Hematopoietic multipotent progenitor cell (in vitro differentiated cells): ENCODE results near the gene MARCKSL1. TPM values are rescaled to one million over a fixed set of nuclear protein-coding genes. Genes with fewer than 3 reads are reported as not detected.
"Not testable (repeated sequence)": the region's sequence is repeated elsewhere in the genome, so short reads cannot be mapped to it uniquely, and the experiment has no call there.

ENCODE experiments used
- DNase-seq, 3 donors: peaks; one replicate each; pipeline ENCODE4 v3.0.0-alpha.2; 2011 to 2015; ENCODE audit warnings: low read depth in 2 of 3, low spot score in 2 of 3
- small RNA-seq: library from RNA; depleted of rRNA; stranded (forward); fragments of <200 nt; gene quantifications from one replicate; pipeline ENCODE3, GENCODE V24; 2012
- total RNA-seq: library from RNA; depleted of rRNA; stranded (reverse); fragments of >200 nt; gene quantifications from one replicate; pipeline ENCODE4 v1.2.3, GENCODE V29; 2012

MARCKSL1 gene
- total RNA-seq, 1 donor = 34.5 TPM

- peak; percentile 86 to 99 (median 98) for DNase-seq
Observed at GRCh38 chr1:32291708-32292538, 44.1 kb downstream of the MARCKSL1 start, which contains the start of gene HDAC1. TSS of gene HDAC1 (plus strand) at chr1:32292083. CDS start at chr1:32292170, 87 bp downstream.

DNA sequence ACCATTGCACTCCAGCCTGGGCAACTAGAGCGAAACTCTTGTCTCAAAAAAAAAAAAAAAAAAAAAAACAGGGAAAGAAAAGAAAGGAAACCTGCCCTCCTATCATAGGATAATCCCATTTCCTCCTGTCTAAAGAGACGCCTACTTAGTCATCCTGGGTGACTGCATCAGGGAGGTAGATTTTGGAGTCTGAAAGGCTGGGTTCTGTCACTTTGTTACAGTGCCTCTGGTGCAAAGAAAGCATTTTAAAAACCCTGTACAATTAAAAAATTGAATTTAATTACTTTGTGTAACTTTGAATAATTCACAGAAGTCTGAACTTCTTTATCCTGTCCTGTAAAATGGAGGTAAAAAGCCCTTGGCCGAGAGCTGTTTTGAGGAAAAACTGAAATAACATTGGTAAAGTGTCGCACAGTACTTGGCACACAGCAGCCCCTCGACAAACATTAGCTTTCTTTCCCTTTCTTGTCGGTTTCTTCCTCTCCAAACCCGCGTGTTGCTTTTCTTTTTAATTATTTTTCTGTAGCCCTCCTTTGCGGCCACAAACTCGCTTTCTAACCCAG, 44.8 kb downstream of the MARCKSL1 start:
- DNase-seq = no peak

GRCh38 chr1:32289256-32289655, 46.8 kb downstream of the MARCKSL1 start:
- no peak for DNase-seq

DNA sequence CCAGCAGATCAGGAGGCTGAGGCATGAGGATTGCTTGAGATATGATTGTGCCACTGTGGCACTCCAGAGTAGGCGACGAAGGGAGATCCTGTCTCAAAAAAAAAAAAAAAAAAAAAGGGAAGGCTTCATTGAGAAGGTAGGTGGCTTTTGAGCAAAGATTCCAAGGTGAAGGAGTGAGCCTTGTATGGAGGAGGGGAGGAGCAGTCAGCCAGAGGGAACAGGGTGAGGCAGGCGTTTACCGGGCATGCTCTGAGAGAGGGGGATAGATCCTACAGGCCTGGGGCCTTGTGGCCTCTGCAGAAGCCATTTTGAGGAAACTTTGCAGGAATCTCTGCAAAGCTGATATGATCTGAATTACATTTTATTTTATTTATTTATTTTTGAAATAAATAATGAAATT, 49.3 kb downstream of the MARCKSL1 start:
- DNase-seq = no peak

- no peak for DNase-seq
Observed at GRCh38 chr1:32285658-32286057, 50.4 kb downstream of the MARCKSL1 start.

GRCh38 chr1:32284777-32285176, 51.3 kb downstream of the MARCKSL1 start:
- not testable (repeated sequence) for DNase-seq

Small RNAs within 50 kb of the gene (small RNA-seq; reads per million reads assigned to genes)
- not detected for gene RF00019

Other genes starting within 250 kb of the MARCKSL1 start
- 17.2 TPM for gene KPNA6, start 228.2 kb downstream of the MARCKSL1 start, total RNA-seq
- gene TXLNA, start 156.6 kb downstream of the MARCKSL1 start, total RNA-seq = 48.5 TPM
- gene CCDC28B, start 135.6 kb downstream of the MARCKSL1 start, total RNA-seq = 18.0 TPM
- gene IQCC, start 130.6 kb downstream of the MARCKSL1 start, total RNA-seq = 1.3 TPM
- under 0.01 TPM for gene DCDC2B, start 127.1 kb downstream of the MARCKSL1 start, total RNA-seq
- 28.8 TPM for gene TMEM234, start 113.9 kb downstream of the MARCKSL1 start, total RNA-seq
- 292 TPM for gene EIF3I, start 113.8 kb downstream of the MARCKSL1 start, total RNA-seq
- under 0.01 TPM for gene FAM167B, start 89.0 kb downstream of the MARCKSL1 start, total RNA-seq
- gene LCK, start 85.0 kb downstream of the MARCKSL1 start, total RNA-seq = 3.5 TPM
- gene HDAC1, start 44.1 kb downstream of the MARCKSL1 start, total RNA-seq = 65.7 TPM
- 7.8 TPM for gene FAM229A, start 26.3 kb upstream of the MARCKSL1 start, total RNA-seq
- gene TSSK3, start 26.3 kb upstream of the MARCKSL1 start, total RNA-seq = 0.27 TPM
- 73.8 TPM for gene BSDC1, start 58.2 kb upstream of the MARCKSL1 start, total RNA-seq
- gene ZBTB8B, start 128.8 kb upstream of the MARCKSL1 start, total RNA-seq = under 0.01 TPM
- gene ZBTB8A, start 203.2 kb upstream of the MARCKSL1 start, total RNA-seq = 8.1 TPM